GM19238 (cell line): ENCODE measurements around the gene ZNF507.
"Not testable (repeated sequence)": the region's sequence is repeated elsewhere in the genome, so short reads cannot be mapped to it uniquely, and the experiment has no call there.

Experiments
- DNase-seq: peaks from one replicate; pipeline ENCODE4 v3.0.0; 2011; ENCODE audit warnings: low spot score; ENCODE audit not compliant: insufficient read length

The ZNF507 gene

GRCh38 chr19:32367948-32368536, 22.6 kb downstream of the ZNF507 start:
- DNase-seq, result no peak

GRCh38 chr19:32368787-32369186, 23.4 kb downstream of the ZNF507 start:
- DNase-seq, result no peak

- DNase-seq, result no peak
These were observed 27.5 kb downstream of the ZNF507 start for GRCh38 chr19:32372726-32373517.

GRCh38 chr19:32373585-32374295, 28.3 kb downstream of the ZNF507 start:
- DNase-seq, result no peak

- DNase-seq, result not testable (repeated sequence)
These were observed 29.0 kb downstream of the ZNF507 start for GRCh38 chr19:32374362-32374761.

- not testable (repeated sequence) for DNase-seq
These were observed 31.7 kb downstream of the ZNF507 start for GRCh38 chr19:32377088-32377487.

GRCh38 chr19:32380269-32380668, 34.9 kb downstream of the ZNF507 start:
- DNase-seq, result no peak

- DNase-seq, result no peak
These were observed 42.4 kb downstream of the ZNF507 start for GRCh38 chr19:32387701-32388392.

- no peak for DNase-seq
These were observed 43.0 kb downstream of the ZNF507 start for GRCh38 chr19:32388393-32388855.

- no peak for DNase-seq
These were observed 47.5 kb downstream of the ZNF507 start for GRCh38 chr19:32392901-32393300.

- no peak for DNase-seq
These were observed 50.7 kb downstream of the ZNF507 start for GRCh38 chr19:32396046-32396652.

- DNase-seq, result no peak
These were observed 52.3 kb downstream of the ZNF507 start for GRCh38 chr19:32397671-32398101.

- no peak for DNase-seq
These were observed 56.6 kb downstream of the ZNF507 start for GRCh38 chr19:32401992-32402391.

GRCh38 chr19:32403291-32403995, 58.0 kb downstream of the ZNF507 start:
- no peak for DNase-seq

- no peak for DNase-seq
These were observed 59.0 kb downstream of the ZNF507 start for GRCh38 chr19:32404213-32404932.

GRCh38 chr19:32404933-32405430, 59.6 kb downstream of the ZNF507 start:
- no peak for DNase-seq

- DNase-seq, result peak; percentile 92
These were observed 60.2 kb downstream of the ZNF507 start, which contains the start of gene DPY19L3 for GRCh38 chr19:32405431-32406160. Gene DPY19L3 (plus strand): TSS chr19:32405770. CDS start chr19:32408254, 2,484 bp downstream.

- DNase-seq, result no peak
These were observed 61.0 kb downstream of the ZNF507 start for GRCh38 chr19:32406161-32407003.
